ENCODE data around the gene SENP2. TPM values are rescaled to one million over a fixed set of nuclear protein-coding genes. Genes with fewer than 3 reads are reported as not detected.

SENP2 gene
- total and polyA plus RNA-seq, 10 of the 15 experiments (the other 5 are each of a cell fraction or from before 2014, with no cell fraction given): 9.0 to 42.7 (median 25.1) TPM

DNA sequence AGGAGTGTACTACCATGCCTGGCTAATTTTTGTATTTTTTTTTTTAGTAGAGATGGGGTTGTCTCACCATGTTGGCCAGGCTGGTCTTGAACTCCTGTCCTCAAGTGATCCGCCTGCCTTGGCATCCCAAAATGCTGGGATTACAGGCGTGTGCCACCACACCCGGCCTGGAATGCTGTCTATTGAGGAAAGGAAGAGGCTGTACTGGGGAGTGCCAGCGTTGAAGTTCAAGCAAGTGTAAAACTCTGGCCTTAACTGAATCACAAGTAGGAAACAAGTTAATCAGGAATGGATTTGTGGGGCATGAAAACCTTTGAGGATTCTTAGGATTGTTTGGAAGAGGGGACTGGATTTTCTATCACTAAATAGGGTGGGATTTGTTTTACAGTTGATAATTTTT, 1.4 kb upstream of the SENP2 start:
- intact Hi-C loops (cut with micrococcal nuclease; ENCODE audit: unreplicated experiment): no loop called here
- Histone ChIP-seq H3K4me2 (ENCODE audit: control insufficient read depth, insufficient read depth) (no peak overlapping the region), H3K9me3 (replicated peaks; ENCODE audit: control insufficient read depth, insufficient read depth, low read length) (no peaks in the 10 kb centered on the region), H3K36me3 (ENCODE audit: control insufficient read depth in 2 of 2, insufficient read depth in 2 of 2, low read length in 1 of 2) (no peaks in the 10 kb centered on the region), H4K20me1 (ENCODE audit: control insufficient read depth, insufficient read depth) (no peaks in the 10 kb centered on the region), H3K4me1 (ENCODE audit: control insufficient read depth, insufficient read depth, low read length) (peaks cover 18% of the 10 kb centered on the region), H3K9ac (ENCODE audit: control insufficient read depth, insufficient read depth, low read length) (no peak overlapping the region), H3K79me2 (ENCODE audit: control insufficient read depth, insufficient read depth, low read length) (peaks cover 16% of the 10 kb centered on the region), H3K27ac (ENCODE audit: control insufficient read depth, insufficient read depth) (no peak overlapping the region), H3K27me3 (replicated peaks in 1 of 2; ENCODE audit: control insufficient read depth in 2 of 2, insufficient read depth in 2 of 2, low read length in 1 of 2) (no peaks in the 10 kb centered on the region), H2AFZ (ENCODE audit: control insufficient read depth, low read depth, low read length) (no peak overlapping the region), H3K4me3 (no peak overlapping the region)
- 93% methylated on average over 4 of the region's 4 CpGs for WGBS (ENCODE audit: insufficient coverage, insufficient replicate concordance, low lambda C conversion rate, missing lambda C conversion rate)
- FAIRE-seq: no peak
- BruUV-seq (replicated peaks): no TSS peak
- ChIA-PET SMC1A (ENCODE audit: uncharacterized antibody, unreplicated experiment) (no interaction called here), RAD21 (ENCODE audit: unreplicated experiment) (interaction anchor here (0.6 kb wide), 1 partner anchor 42 kb away, joined by 4 read pairs; no protein-coding TSS in a partner anchor), CTCF (interaction anchor here (1.0 kb wide), 1 partner anchor 76 kb away, joined by 4 read pairs; no protein-coding TSS in a partner anchor), POLR2A (no interaction called here)
- in situ Hi-C loops (cut with MboI): no loop called here
- ATAC-seq: no peak
- no peak for DNase-seq (ENCODE audit: low read depth, low spot score)
- TF ChIP-seq, protein P1, sequence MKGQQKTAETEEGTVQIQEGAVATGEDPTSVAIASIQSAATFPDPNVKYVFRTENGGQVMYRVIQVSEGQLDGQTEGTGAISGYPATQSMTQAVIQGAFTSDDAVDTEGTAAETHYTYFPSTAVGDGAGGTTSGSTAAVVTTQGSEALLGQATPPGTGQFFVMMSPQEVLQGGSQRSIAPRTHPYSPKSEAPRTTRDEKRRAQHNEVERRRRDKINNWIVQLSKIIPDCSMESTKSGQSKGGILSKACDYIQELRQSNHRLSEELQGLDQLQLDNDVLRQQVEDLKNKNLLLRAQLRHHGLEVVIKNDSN (IDR thresholded peaks at IDR 0.05; ENCODE audit: borderline replicate concordance, extremely low read length, insufficient read depth, low read depth, low read length): no peak
- TF ChIP-seq NFXL1 (IDR thresholded peaks at IDR 0.05; ENCODE audit: borderline replicate concordance): no peak

DNA sequence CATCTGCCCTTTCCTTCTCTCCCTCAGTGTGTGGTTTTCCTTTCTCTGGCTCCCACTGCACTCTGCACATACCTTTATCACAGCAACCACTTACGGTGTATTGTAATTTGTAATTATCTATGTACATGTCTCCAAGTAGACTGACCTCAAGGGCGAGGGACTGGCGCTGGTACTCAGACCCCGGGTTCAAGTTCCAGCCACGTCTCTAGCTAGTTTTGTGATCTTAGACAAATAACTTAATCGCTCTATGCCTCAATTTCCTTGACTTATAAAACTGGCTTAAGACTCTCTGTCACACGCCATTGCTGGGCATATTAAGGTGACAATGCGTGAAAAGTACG, 607 bp upstream of the SENP2 start:
- ChIA-PET RAD21 (ENCODE audit: unreplicated experiment) (no interaction called here), SMC1A (ENCODE audit: uncharacterized antibody, unreplicated experiment) (interaction anchor here (1.1 to 1.8 kb wide), 2 partner anchors 13 to 26 kb away, joined by 3 to 9 read pairs; no protein-coding TSS in a partner anchor), POLR2A (interaction anchor here (1.0 to 1.7 kb wide), 3 partner anchors 13 to 86 kb away, joined by 3 to 10 read pairs (median 3); partner anchors contain the start of gene TMEM41A), CTCF (interaction anchor here (2.0 to 3.6 kb wide), 3 partner anchors 10 to 26 kb away, joined by 10 to 15 read pairs (median 14); no protein-coding TSS in a partner anchor)
- in situ Hi-C loops (cut with MboI) (no loop called here), intact Hi-C loops (cut with micrococcal nuclease; ENCODE audit: unreplicated experiment) (no loop called here)
- peaks cover 16% of the 10 kb centered on the region for H3K79me2 ChIP-seq (ENCODE audit: control insufficient read depth, insufficient read depth, low read length)
- TF ChIP-seq ZNF274 (IDR thresholded peaks at IDR 0.05; ENCODE audit: insufficient read depth, insufficient read length): no peak
- TF ChIP-seq MTA3 (IDR thresholded peaks at IDR 0.05; ENCODE audit: borderline replicate concordance, low read length): 0 out of 2 replicates have a peak, but pooled peaks have one; percentile 51
- no peaks in the 10 kb centered on the region for H3K9me3 ChIP-seq (replicated peaks; ENCODE audit: control insufficient read depth, insufficient read depth, low read length)
- H3K27me3 ChIP-seq (replicated peaks in 1 of 2; ENCODE audit: control insufficient read depth in 2 of 2, insufficient read depth in 2 of 2, low read length in 1 of 2): no peaks in the 10 kb centered on the region
- H4K20me1 ChIP-seq (ENCODE audit: control insufficient read depth, insufficient read depth): no peaks in the 10 kb centered on the region
- peaks cover 18% of the 10 kb centered on the region for H3K4me1 ChIP-seq (ENCODE audit: control insufficient read depth, insufficient read depth, low read length)
- DNase-seq (ENCODE audit: low read depth, low spot score): no peak
- H3K9ac ChIP-seq (ENCODE audit: control insufficient read depth, insufficient read depth, low read length): peak overlapping the region; percentile 68
- peak overlapping the region; percentile 99 for H3K4me2 ChIP-seq (ENCODE audit: control insufficient read depth, insufficient read depth)
- H3K4me3 ChIP-seq: peak overlapping the region; percentile 62
- no peaks in the 10 kb centered on the region for H3K36me3 ChIP-seq (ENCODE audit: control insufficient read depth in 2 of 2, insufficient read depth in 2 of 2, low read length in 1 of 2)
- WGBS (ENCODE audit: insufficient coverage, insufficient replicate concordance, low lambda C conversion rate, missing lambda C conversion rate): 10% methylated on average over 9 of the region's 9 CpGs
- TSS peak; percentile 99 for BruUV-seq (replicated peaks)
- ATAC-seq: no peak
- peak overlapping the region; percentile 87 for H3K27ac ChIP-seq (ENCODE audit: control insufficient read depth, insufficient read depth)
- H2AFZ ChIP-seq (ENCODE audit: control insufficient read depth, low read depth, low read length): peak overlapping the region; percentile 97
- no peak for FAIRE-seq

All from GM12878 (cell line).